K562 (cell line): ENCODE results near the gene ZFYVE28. TPM values are rescaled to one million over a fixed set of nuclear protein-coding genes. Genes with fewer than 3 reads are reported as not detected.
"Not testable (repeated sequence)": the region's sequence is repeated elsewhere in the genome, so short reads cannot be mapped to it uniquely, and the experiment has no call there.

Source experiments
- ATAC-seq: fragments of 200-7000 bp; cut with Tn5 transposase; 3 replicates; pipeline ENCODE4 v1.9.1; 2020; ENCODE audit warnings: moderate library complexity
- BruUV-seq: library from RNA; stranded (reverse); fragments of 400-500 nt; replicated peaks from 2 replicates; lab custom pipeline; 2021; lab: Mats Ljungman, UMichigan
- CTCF ChIA-PET: fragments of 300-600 bp; formaldehyde crosslinking; extraction: SDS; loops from one replicate; lab custom pipeline; 2021; ENCODE audit warnings: low intra/inter-chr PET ratio; lab: Yijun Ruan, JAX
- POLR2A ChIA-PET: fragments of 300-600, 350-650 bp; sonication (Branson Sonifier 250); formaldehyde crosslinking; extraction: SDS; loops from one replicate; lab custom pipeline; 2021; ENCODE audit warnings: antibody characterized with exemption, inconsistent platforms; lab: Yijun Ruan, JAX
- DNase-seq, 4 experiments: peaks; one replicate each; pipeline versions ENCODE4 v3.0.0 to v3.0.0-alpha.2; 2011 to 2018; ENCODE audit warnings: low spot score in 3 of 4, mixed read lengths in 3 of 4; ENCODE audit errors: extremely low read depth in 1 of 4
- FAIRE-seq: peaks from 2 replicates; lab custom pipeline; 2011; peaks lifted over from hg19 to GRCh38; lab: Jason Lieb, UNC
- H2AFZ ChIP-seq: 2 replicates; pipeline ENCODE4 v1.6.0; 2011; ENCODE audit warnings: low read depth, low read length, control low read depth, inconsistent platforms
- H3K27ac ChIP-seq: fragments of 200-600 bp; 3 replicates; pipeline ENCODE4 v1.8.0; 2011; ENCODE audit warnings: low read depth, mild to moderate bottlenecking, control low read depth, inconsistent platforms, low read length, moderate library complexity, mixed read lengths; ENCODE audit errors: extremely low read depth
- H3K27me3 ChIP-seq, 2 experiments: fragments of 300-600 bp in 1 of 2; 2 replicates in 1 of 2; 3 replicates in 1 of 2; pipeline versions ENCODE4 v1.6.0 to v1.8.0; 2011; ENCODE audit warnings: inconsistent platforms in 2 of 2, low read length in 2 of 2, mild to moderate bottlenecking in 1 of 2, mixed read lengths in 1 of 2, moderate library complexity in 1 of 2; ENCODE audit not compliant: control insufficient read depth in 2 of 2, insufficient read depth in 2 of 2
- H3K36me3 ChIP-seq: fragments of 300-600 bp; 3 replicates; pipeline ENCODE4 v1.8.0; 2011; ENCODE audit warnings: mild to moderate bottlenecking, low read length, inconsistent platforms; ENCODE audit not compliant: control insufficient read depth, insufficient read depth
- H3K4me1 ChIP-seq, 2 experiments: fragments of 200-600 bp in 1 of 2; replicated peaks in 1 of 2; 2 replicates in 1 of 2; 3 replicates in 1 of 2; pipeline versions ENCODE4 v1.5.1 to v1.8.0; 2011; ENCODE audit warnings: inconsistent platforms in 2 of 2, low read length in 2 of 2, mild to moderate bottlenecking in 1 of 2, mixed read lengths in 1 of 2, moderate library complexity in 1 of 2; ENCODE audit not compliant: control insufficient read depth in 2 of 2, insufficient read depth in 2 of 2
- H3K4me2 ChIP-seq: 2 replicates; pipeline ENCODE4 v1.6.1; 2011; ENCODE audit warnings: low read length, control low read depth, inconsistent platforms, mixed read lengths; ENCODE audit not compliant: insufficient read depth
- H3K4me3 ChIP-seq: fragments of 200-600 bp; sonication (generic), shearing (Covaris generic); 2 replicates; pipeline ENCODE4 v1.5.1; 2016; ENCODE audit warnings: control low read depth, inconsistent platforms
- H3K79me2 ChIP-seq: fragments of 200-600 bp; 3 replicates; pipeline ENCODE4 v1.8.0; 2011; ENCODE audit warnings: low read length, inconsistent platforms; ENCODE audit not compliant: control insufficient read depth, insufficient read depth
- H3K9ac ChIP-seq, 2 experiments: 2 replicates each; pipeline versions ENCODE4 v1.6.0 to v1.6.1; 2011; ENCODE audit warnings: low read depth in 2 of 2, low read length in 2 of 2, control low read depth in 1 of 2, inconsistent platforms in 1 of 2, mild to moderate bottlenecking in 1 of 2, mixed read lengths in 1 of 2; ENCODE audit not compliant: insufficient read depth in 1 of 2
- H3K9me1 ChIP-seq: one replicate; pipeline ENCODE4 v1.6.0; 2011; ENCODE audit warnings: inconsistent platforms, mild to moderate bottlenecking, low read length, moderate library complexity; ENCODE audit not compliant: control insufficient read depth, insufficient read depth
- H3K9me3 ChIP-seq: replicated peaks from 2 replicates; pipeline ENCODE4 v1.5.1; 2011; ENCODE audit warnings: low read depth, low read length, inconsistent platforms; ENCODE audit not compliant: control insufficient read depth, insufficient read depth
- H4K20me1 ChIP-seq: replicated peaks from 2 replicates; pipeline ENCODE4 v1.6.1; 2011; ENCODE audit warnings: low read length, inconsistent platforms, mixed read lengths; ENCODE audit not compliant: control insufficient read depth, insufficient read depth
- CEBPB ChIP-seq: fragments of 450-650 bp; IDR thresholded peaks from 2 replicates; pipeline ENCODE4 v1.6.1; 2016; ENCODE audit warnings: missing genetic modification characterization, missing compliant biosample characterization
- CEBPG ChIP-seq, 3 experiments: fragments of 200-800 bp in 1 of 3; sonication (Bioruptor generic) in 1 of 3; sonication (generic) in 1 of 3; formaldehyde crosslinking in 1 of 3; IDR thresholded peaks in 2 of 3; conservative IDR thresholded peaks in 1 of 3; 2 replicates each; pipeline versions ENCODE4 v1.6.1 to v1.8.0; 2016 to 2022; ENCODE audit warnings: missing compliant biosample characterization in 2 of 3, missing genetic modification characterization in 2 of 3, mild to moderate bottlenecking in 1 of 3, missing genetic modification reagents in 1 of 3
- WGBS: fragments of 100-300 bp; shearing (Covaris generic); methylation state at CpG from one replicate; pipeline ENCODE4 v1.1.6; 2016; ENCODE audit warnings: low coverage, mixed read lengths; ENCODE audit not compliant: insufficient coverage; ENCODE audit errors: missing lambda C conversion rate; 5-methylcytosine and 5-hydroxymethylcytosine counted together
- in situ Hi-C: fragments of 300-500 bp; cut with MboI; formaldehyde crosslinking; loops from 4 replicates; pipeline ENCODE4 v1.15.0; 2018; ENCODE audit warnings: inconsistent platforms, mixed read lengths
- intact Hi-C: fragments of 100-400 bp; cut with micrococcal nuclease; formaldehyde crosslinking; loops from 2 replicates; pipeline ENCODE4 v1.14.2; 2022
- polyA plus RNA-seq, 8 experiments: library from polyadenylated mRNA; depleted of rRNA in 4 of 8; stranded (reverse) in 5 of 8; unstranded in 3 of 8; fragments of >200 nt; fragmentation: Nextera tagmentation in 2 of 8; fragmentation: Illumina TruSeq in 1 of 8; extraction: Ambion mirVana in 2 of 8; extraction: Trizol in 1 of 8; gene quantifications; 2 replicates each; pipeline versions ENCODE4 v1.2.1 to v1.2.3, GENCODE V29; 2011 to 2014; ENCODE audit warnings: inconsistent platforms in 1 of 8, missing spikeins in 1 of 8
- total RNA-seq, 7 experiments: library from RNA; depleted of rRNA in 6 of 7; stranded (reverse); fragments of >200 nt in 6 of 7; fragmentation: Illumina TruSeq in 2 of 7; extraction: Trizol in 2 of 7; gene quantifications; 2 replicates each; pipeline versions ENCODE4 v1.2.1 to v1.2.3, GENCODE V29; 2011 to 2021; ENCODE audit warnings: low replicate concordance in 1 of 7

Gene ZFYVE28
- total and polyA plus RNA-seq, 9 of the 15 experiments (the other 6 are each of a cell fraction or from before 2014, with no cell fraction given) = 1.3 to 24.8 (median 8.9) TPM

DNA sequence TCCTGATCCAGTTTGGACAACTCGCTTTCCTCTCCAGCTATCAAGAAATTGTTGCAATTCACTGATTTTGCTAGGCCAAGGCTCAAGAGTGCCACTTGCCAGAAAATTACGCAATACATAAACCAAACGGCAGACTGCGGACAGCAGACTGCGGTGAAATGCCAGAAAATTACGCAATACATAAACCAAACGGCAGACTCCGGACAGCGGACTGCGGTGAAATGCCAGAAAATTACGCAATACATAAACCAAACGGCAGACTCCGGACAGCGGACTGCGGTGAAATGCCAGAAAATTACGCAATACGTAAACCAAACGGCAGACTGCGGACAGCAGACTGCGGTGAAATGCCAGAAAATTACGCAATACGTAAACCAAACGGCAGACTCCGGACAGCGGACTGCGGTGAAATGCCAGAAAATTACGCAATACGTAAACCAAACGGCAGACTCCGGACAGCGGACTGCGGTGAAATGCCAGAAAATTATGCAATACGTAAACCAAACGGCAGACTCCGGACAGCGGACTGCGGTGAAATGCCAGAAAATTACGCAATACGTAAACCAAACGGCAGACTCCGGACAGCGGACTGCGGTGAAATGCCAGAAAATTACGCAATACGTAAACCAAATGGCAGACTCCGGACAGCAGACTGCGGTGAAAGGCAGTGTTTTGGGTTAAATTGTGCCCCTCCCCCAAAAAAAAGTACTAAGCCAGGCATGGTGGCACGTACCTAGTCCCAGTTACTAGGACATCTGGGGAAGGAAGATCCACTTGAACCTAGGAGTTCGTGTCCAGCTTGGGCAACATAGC is 11.7 kb upstream of the ZFYVE28 start:
- TF ChIP-seq CEBPG (CRISPR knock-in tag; IDR thresholded peaks at IDR 0.05) (peak; percentile 84), CEBPG (tag; conservative IDR thresholded peaks at IDR 0.05 in 1 of 2, IDR thresholded peaks at IDR 0.05 in 1 of 2) (peak; percentile 82 to 84), CEBPB (tag) (peak; percentile 83)
- H3K4me3 ChIP-seq, H3K4me2 ChIP-seq, FAIRE-seq, H4K20me1 ChIP-seq, BruUV-seq, DNase-seq, H3K9ac ChIP-seq, CTCF ChIA-PET, in situ Hi-C loops, ATAC-seq, H3K79me2 ChIP-seq, H3K36me3 ChIP-seq, H3K9me3 ChIP-seq, H2AFZ ChIP-seq, H3K9me1 ChIP-seq, POLR2A ChIA-PET, H3K27me3 ChIP-seq, intact Hi-C loops, H3K27ac ChIP-seq: not testable (repeated sequence)
- WGBS = 75% methylated on average over 17 of the region's 49 CpGs
- peaks cover 14 to 50% of the 10 kb centered on the region in 2 experiments for H3K4me1 ChIP-seq
